Activated CD8-positive, alpha-beta memory T cell treated with anti-CD3 and anti-CD28 coated beads for 4 hours (primary cell): ENCODE measurements around the gene PDXDC1.
"Not testable (repeated sequence)": the region's sequence is repeated elsewhere in the genome, so short reads cannot be mapped to it uniquely, and the experiment has no call there.

Experiments used
- DNase-seq, 2 donors: peaks; one replicate each; pipeline ENCODE4 v3.0.0-alpha.2; 2020; ENCODE audit warnings: low read depth in 2 of 2

The PDXDC1 gene

GRCh38 chr16:15163055-15163454, 188.2 kb downstream of the PDXDC1 start:
- not testable (repeated sequence) for DNase-seq

- DNase-seq = not testable (repeated sequence)
These were observed 191.4 kb downstream of the PDXDC1 start for GRCh38 chr16:15166177-15166576.

GRCh38 chr16:15168303-15168702, 193.5 kb downstream of the PDXDC1 start:
- DNase-seq = not testable (repeated sequence)

GRCh38 chr16:15168953-15169652, 194.3 kb downstream of the PDXDC1 start:
- DNase-seq = not testable (repeated sequence)

- not testable (repeated sequence) for DNase-seq
These were observed 205.1 kb downstream of the PDXDC1 start for GRCh38 chr16:15179909-15180308.

- DNase-seq = not testable (repeated sequence)
These were observed 206.1 kb downstream of the PDXDC1 start for GRCh38 chr16:15180946-15181345.

- not testable (repeated sequence) for DNase-seq
These were observed 209.2 kb downstream of the PDXDC1 start for GRCh38 chr16:15184000-15184399.
